ENCODE measurements around the gene SKOR2.
"Not testable (repeated sequence)": the region's sequence is repeated elsewhere in the genome, so short reads cannot be mapped to it uniquely, and the experiment has no call there.

Gene SKOR2

GRCh38 chr18:47168509-47168908, 83.0 kb downstream of the SKOR2 start:
- TF ChIP-seq CTCF (conservative IDR thresholded peaks at IDR 0.05), result no peak
- no peak overlapping the region for H3K27ac ChIP-seq

GRCh38 chr18:47166294-47166693, 85.2 kb downstream of the SKOR2 start:
- TF ChIP-seq CTCF (conservative IDR thresholded peaks at IDR 0.05), result no peak
- peak overlapping the region; percentile 42 for H3K27ac ChIP-seq

GRCh38 chr18:47163241-47163640, 88.2 kb downstream of the SKOR2 start:
- H3K27ac ChIP-seq, result no peak overlapping the region

GRCh38 chr18:47160256-47160655, 91.2 kb downstream of the SKOR2 start:
- TF ChIP-seq CTCF (conservative IDR thresholded peaks at IDR 0.05), result no peak
- H3K27ac ChIP-seq, result no peak overlapping the region

More at GRCh38 chr18:47163241-47163640, 88.2 kb downstream of the SKOR2 start:
- no peak for TF ChIP-seq CTCF (conservative IDR thresholded peaks at IDR 0.05)

- not testable (repeated sequence) for H3K27ac ChIP-seq
Observed at GRCh38 chr18:47158404-47158803, 93.1 kb downstream of the SKOR2 start.
